Stimulated activated CD4-positive, alpha-beta T cell treated with anti-CD3 and anti-CD28 coated beads, TNF-alpha, amount 100 ng/mL, for 24 hours (primary cell): ENCODE results near the gene BRSK2.
A peak's percentile ranks its signal among the peaks of the same experiment; 100 is the strongest.

ENCODE experiments used
- DNase-seq, 3 experiments: peaks; one replicate each; pipeline ENCODE4 v3.0.0-alpha.2; 2020; ENCODE audit warnings: low read depth in 3 of 3

The BRSK2 gene

DNA sequence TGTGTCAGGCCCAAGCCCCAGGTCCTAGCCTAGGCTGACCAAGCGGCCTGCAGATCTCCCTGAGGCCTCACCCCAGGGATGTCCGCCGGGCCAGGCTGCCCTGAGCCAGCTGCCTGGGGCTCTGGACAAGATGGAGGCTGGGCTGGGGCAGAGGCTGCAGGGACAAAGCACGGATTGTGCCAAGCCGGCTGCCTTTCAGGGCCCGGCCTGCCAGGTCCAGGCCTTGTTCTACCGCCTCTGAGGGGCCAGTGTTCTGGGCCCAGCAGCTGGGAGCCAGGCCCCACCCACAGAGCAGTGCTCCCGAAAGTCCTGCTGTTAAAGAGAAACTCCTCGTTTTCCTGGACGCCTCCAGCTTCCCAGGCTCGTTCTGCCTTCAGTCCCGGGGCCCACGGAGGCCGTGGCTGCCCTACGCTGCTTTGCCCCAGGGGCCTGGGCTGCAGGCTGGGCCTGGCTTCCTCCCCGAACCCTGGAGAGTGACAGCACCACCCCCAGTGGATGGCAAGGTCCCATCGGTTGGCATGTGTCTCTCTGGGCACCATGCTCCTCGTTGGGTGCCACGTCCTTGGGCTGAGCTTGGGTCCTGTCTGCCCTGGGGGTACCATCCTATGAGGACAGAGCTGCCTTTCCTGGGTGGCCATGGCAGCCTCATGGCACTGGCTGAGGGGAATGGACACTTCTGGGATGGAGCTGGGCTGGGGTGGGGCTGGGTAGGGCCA, 7.6 kb downstream of the BRSK2 start:
- no peak for DNase-seq

DNA sequence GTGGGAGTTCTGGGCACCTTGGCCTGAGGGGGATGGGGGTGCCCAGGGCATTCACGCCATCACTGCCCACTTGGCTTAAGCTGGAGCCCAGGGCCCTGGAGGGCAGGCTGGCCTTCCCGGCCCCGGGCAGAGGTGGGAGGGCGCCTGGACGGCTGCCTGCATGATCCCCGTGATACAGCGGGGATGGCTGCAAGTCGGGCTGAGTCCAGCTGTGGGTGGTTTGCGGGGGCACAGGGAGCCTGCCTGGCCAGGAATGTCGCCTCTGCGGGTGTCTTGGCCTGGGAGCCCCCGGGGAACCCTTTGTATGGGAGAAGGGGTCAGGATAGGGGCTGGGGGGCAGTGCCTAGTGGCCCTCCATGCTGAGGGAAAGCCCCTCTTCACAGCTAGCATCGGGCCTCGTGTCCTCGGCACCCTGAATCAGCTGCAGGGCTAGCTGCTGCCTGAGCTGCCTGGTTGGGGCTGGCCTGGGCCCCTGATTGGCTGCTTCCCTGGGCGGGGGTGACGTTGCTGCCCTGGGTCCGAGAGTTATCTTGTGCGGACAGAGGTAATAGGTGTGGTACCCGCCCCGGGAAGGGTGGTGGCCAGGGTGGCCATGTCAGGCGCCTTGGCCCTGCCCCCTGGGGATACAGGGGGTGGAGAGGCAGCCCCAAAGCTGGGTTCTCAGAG, 8.3 kb downstream of the BRSK2 start:
- DNase-seq, result no peak

DNA sequence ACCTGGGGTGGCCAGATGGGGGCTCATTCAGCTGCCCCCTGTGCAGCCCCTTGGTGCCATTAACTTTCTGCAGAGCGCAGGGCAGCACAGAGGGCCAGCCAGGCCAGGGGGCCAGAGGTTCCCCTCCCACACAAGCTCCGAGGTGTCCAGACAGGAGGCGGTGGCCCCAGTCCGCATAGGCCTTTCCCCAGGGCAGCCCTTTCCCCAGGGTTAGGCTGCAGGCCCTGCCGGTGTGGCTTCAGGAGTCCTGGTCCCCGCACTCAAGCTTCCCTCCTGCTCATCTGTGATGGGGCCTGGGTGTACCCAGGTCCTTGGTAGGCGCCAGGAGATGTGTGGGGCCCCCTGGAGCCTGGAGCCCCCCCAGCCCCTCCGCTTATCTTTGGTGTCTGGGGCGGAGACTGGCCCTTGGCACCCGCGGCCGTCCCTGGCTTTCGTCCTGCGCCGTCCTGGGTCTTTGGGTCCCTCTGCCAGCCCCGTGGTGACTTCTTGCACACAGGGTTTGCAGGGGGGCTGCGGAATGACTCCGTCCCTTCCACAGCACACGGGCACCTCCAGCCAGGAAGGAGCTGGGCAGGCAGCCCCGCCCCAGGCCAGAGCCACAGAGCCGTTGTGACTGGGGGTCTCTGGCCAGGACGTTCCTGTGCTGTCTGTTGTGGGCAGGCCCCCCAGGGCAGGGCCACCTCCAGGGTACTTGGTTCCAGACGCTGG, 8.9 kb downstream of the BRSK2 start:
- no peak for DNase-seq

DNA sequence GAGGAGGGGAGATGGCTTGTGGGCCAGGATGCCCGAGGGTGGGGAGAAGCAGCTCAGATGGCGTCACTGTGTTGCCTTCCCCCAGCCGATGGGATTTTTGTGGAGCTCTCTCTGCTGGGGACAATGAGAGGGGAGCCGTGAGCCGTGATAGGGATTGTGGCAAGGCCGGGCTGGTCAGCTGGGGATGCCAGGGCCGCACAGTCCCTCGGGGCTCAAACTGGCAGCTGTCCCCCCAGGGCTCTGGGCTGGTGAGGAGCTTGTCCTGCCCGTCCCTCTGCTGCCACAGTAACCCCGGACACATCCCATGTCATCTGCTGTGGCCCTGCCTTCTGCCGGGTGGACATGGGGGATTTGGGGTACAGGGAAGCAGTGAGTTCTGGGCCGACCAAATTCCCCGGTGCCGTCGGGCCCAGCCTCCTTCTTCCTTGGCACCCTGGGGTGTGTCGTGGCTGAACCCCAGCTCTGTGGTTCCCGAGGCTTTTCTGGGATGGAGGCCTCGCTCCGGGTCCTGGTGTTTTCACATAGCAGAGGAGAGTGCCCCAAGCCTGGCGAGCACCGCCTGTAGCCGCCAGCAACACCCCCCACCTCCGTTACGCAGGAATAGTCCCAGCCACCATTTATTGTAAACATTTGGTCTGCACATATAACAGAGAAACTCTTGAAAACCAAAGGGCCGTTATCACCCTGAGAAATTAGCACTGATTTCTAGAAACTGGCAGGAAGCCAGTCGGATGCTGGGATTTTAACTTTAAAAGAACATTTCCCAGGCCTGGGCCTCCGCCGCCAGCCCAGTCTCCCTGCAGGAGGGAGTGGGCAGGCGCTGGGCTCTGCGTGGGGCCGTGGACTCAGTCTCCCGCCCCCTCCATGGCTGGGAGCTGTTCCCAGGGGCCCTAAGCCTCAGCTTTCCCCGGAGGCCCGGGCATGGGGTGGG, 9.9 kb downstream of the BRSK2 start:
- no peak for DNase-seq

DNA sequence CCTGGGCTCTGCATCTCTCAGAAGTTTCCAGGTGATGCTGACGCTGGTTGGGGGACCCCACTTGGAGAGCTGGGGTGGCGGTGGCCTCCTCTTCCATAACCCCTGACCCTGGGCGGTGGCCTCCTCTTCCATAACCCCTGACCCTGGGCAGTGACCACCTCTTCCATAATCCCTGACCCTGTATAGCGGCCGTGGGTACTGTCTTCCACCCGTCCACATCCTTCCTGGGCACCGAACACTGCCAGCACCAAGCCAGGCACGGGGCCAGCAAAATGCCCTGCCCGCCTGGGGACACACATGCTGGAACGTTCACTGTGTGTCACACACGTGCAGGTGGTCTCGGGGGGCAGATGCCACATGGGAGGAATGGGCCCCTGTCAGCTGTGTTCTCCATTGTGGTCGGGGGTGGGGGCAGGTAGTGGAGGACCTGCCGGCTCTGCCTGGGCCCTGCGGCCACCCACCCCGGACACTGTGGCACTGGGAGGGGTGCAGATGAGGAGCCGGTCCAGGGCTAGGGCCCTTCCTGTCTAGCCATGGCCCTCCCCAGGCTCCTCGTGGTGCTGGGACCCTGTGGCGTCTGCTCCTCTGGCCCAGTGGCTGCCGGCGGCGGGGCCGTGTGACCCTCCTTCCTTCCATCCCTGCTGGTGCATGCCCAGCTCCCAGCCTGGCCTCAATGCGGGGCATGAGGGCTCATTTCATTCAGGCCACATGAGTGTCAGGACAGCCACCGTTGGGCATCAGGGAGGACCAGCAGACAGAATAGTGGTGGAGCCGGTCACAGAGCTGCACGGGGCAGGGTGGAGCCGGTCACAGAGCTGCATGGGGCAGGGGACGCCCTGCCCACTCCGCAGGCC, 10.8 kb downstream of the BRSK2 start:
- DNase-seq, result no peak

DNA sequence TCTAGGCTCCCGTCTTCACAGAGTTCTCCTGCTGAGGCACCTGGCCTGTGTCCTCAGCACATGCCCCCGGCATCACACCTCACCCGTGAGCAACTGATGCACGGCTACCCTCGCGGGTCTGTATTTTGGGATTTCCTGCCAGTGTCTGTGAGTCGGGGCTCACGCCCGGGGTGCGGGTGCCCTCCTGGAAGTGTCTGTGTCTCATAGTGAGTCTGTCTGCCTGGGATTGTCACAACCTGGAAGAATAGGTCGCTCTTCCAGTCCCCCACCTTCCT, 11.4 kb downstream of the BRSK2 start:
- DNase-seq, result no peak

DNA sequence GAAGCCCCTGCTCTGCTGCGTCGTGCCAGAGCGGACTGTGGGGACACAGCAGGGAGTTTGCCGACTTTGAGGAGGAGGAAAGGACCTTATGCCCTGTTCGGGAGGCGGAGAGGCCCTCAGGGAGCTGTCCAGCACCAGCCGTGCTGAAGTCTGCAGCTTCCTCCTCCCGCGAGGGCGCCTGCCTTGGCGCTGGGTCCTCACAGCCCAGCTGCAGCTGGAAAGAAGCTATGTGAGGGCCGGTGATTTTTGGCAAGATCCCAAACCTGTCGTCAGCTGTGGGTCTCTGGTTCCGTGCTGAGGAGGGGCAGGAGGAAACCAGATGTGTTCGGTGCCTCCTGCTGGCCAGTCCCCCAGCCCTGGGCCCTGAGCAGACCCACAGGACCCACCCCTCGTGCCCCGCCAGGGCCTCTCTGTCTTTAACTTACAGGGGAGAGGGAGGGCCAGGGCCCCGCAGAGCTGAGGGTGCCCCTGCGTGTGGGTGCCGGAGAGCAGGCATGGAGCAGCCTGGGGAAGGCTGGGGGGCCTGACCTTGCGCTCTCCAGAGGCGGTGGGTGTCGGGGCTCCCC, 12.0 kb downstream of the BRSK2 start:
- peak in 1 of 3 experiments; percentile 37 for DNase-seq

DNA sequence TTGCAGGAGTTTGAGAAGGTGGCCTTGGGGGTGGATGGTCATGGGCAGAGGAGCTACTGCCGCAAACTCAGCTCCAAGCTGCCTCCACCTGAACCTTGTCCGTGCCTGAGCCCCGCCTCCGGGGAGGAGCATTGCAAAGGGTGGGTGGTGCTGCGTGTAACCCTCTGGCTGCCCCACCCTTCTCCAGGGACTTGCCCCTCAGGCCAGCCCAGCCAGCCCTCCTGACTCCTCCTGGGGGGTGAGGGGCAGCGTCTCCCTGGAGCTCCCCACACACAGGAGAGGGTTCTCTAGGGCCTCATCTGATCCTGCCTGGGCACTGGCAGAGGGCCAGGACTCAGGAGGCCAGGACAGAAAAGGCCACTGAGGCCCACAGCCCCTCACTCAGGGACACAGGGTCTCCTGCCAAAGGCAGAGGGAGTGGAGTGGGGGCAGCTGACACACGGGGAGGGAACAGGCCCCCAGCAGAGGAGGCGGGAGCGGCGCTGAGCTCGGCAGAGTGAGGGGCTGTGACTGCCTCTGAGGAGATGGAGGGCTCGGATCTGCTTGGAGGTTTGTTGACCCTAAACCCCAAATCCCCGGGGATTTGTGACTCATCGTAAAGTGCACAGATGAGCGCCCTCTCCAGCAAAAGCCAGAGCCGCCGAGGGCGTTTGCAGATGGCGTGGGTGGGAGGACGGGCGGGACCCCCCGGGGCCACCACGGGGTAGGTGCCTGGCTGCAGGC, 12.8 kb downstream of the BRSK2 start:
- DNase-seq, result no peak

DNA sequence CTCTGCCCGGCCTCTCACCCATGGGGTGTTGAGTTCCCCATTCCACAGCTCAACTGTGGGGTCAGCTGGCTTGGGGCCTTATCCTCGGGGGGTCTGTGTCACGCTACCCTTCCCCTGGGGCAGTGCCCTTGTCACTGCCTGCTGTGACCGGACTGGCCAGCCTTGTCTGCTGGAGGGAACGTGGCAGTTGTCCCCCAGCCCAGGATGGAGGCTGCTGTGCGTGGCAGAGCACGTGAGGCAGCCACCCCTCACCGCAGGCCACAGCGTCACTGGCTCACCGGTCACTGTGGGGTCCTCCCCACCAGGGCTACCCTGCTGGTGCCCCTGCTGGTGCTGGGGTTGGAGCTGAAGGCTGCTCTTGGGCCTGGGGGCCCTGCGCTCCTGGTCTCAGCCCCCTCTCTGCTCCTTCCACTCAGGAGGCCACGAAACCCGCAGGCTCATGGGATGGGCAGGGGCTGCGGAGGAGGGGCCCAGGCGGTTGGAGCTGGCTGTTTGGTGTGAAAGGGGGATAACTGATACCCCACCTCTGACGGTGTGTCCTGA, 13.4 kb downstream of the BRSK2 start:
- DNase-seq, result no peak

DNA sequence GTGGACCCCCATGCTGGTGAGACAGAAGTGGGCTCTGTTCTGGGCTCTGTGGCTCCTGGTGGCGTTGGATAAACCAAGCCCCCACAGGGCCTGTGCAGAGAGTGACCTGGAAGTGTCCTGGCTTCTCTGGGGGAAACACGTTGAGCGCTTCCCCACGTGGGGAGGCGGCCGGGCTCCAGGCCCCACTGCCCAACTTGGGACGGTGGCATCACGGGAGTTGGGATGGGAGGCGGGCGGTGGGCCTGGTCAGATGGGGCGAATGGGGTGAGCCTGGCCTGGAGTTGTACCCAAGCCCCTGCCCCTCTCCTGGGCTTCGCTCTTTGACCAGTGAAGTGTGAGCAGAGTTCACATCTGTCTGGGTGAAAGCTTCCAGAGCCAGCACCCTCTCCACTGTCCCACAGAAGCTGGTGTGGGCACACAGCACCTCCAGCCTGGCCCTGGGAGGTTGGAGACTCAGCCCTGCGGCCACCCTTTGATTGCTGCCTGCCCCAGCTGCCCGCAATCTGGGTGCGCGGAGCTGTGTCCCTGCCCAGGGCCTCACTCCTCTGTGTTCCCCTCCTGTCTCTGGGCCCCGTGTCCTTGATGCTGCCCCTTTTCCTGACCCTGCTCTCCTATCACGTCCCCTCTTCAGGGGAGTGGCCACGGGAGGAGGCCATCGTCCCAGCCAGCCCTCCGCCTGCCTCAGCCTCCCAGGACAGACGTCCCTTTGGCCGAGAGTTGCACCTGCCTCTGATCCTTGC, 14.2 kb downstream of the BRSK2 start:
- DNase-seq, result no peak

DNA sequence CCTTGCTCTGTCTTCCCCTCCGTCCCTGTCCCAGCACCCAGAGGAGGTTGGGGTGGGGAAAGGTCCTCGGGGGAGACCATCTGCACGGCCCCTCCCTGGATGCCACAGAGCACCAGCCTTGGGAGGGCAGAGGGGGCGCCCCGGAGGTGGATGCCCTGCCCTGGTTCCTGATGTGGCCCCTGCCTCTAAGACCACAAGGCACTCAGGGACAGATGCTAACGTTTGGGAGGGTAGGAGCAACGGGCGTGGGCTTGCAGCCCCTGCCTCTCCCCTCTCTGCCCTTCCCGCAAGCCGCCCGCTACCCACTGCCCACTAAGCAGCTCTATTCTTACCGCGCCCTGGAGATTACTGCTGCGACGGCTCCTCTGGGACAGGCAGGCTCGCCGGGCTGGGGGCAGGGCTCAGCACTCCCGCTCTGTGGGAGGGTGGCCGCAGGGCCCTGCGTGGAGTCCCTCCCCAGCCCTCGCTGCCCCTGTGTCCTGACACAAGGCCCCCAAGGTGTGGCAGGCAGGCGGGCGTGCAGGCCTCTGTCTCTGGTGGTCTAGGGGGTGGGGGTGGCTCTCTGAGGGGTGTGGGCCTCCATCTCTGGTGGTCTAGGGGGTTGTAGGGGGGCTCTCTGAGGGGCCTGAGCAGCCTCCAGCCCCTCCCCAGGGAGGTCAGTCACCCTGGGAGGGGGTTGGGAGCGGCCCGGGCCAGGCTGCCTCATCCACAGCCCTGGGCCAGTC, 14.9 kb downstream of the BRSK2 start:
- DNase-seq, result no peak

DNA sequence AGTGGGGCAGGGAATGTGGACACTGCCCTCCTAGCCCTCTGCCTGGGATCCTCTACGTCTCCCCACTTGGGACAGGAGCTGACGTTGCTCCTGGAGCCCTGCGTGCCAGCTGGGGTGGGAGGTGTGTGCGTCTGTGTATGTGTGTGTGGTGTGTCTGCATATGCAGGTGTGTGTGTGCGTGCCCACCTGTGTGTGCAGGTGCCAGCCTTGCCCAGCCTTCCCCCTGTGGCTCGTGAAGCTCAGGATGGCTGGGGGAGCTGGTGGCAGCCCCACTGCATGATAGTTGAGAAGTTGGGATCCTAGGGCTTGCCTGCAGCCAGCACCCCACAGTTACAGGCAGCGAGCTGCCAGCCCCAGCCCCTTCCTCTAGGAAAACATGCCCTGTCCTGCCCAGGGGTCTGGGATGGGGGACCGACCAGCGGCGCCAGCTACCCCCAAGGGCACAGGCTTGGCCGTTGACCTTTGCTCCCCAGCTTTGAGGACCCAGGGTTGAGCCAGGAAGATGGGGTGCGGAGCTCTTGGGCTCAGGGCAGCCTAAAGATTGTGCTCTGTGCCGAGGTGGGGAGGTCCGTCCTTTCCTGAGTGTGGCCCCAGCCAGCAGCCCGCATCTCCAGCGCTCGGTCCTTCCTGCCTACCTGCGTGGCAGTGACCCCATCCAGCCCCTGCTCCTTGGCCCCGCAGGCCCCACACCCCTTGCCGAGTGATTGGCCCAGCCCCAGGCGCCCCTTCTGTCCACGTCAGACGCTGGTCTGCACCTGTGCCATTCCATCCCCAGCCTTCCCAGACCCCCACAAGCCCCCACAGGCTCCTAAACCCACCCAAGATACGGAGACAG, 15.7 kb downstream of the BRSK2 start:
- no peak for DNase-seq

DNA sequence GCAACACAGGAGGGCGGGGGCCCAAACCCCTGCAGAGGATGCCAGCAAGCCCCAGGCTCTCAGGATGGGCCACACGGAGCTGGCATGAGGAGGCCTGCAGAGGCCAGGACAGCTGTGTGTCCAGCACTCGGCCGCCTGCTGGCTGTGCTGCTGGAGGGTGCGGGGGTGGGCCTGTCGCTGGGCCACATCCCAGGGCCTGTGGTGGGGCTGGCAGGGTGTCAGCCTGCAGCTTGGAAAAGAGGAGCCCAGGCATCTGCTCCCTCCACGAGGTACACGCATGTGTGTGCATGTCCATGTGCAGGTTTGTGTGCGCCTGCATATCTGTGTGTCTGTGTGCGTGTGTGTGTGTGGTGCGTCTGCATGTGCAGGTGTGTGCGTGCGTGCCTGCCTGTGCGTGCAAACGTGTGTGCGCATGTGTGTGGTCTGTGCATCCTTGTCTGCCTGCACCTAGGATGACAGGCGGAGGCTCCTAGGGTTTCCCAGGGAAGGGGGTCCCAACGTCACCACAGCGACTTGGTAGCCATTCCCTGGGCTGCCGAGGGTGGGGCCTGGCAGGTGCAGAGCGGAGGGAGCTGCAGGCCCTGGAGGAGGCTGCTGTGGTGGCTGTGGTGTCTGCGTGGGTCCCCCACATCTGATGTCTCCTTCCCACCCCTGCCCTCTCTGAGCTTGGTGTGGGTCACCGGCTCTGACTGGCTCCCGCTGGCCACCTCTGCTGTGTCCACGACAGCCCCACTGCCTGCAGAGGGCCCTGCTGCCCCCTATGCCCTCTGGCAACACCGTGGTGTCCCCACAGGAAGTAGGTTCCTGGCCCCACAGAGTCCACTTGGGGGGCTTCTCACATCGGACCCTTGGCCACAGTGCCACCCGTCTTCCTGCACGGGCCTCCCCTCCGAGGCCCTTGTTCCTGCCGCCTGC, 17.1 kb downstream of the BRSK2 start:
- no peak for DNase-seq

DNA sequence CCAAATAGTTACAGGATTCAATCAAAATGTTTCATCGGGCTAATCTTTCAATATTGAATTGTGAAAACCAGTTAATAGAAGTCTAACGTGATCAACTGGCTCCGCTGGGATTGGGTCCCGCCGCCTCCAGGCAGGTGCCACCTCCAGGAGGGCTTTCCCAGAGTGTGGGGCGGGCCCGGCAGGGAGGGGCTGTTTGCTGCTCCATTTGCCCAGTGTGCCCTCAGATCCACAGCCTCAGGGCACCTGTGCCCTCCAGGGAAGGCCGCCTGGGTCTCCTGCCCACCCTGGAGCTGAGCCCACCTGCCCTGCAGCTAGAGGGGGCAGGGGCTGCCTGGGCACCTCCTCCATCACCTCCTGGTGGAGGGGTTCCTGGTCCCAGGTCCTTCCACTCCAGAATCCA, 17.9 kb downstream of the BRSK2 start:
- DNase-seq, result no peak

DNA sequence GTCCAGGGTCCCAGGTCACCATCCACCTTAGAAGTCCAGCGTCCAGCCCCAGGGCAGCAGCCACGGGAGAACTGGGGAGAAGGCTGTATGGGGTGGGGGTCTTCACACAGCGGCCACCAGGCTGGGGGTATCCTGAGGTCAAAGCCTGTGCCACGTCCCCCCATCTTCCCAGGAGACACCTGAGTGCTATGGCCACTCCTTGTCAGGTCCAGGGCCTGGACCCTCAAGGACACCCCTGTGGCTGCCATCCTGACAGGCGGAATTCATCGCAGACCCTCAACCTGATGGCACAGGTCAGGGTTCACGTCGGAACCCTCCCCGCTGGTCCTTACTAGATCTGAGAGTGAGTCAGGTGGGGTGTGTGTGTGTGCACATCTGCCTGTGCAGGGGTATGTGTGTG, 18.6 kb downstream of the BRSK2 start:
- no peak for DNase-seq

DNA sequence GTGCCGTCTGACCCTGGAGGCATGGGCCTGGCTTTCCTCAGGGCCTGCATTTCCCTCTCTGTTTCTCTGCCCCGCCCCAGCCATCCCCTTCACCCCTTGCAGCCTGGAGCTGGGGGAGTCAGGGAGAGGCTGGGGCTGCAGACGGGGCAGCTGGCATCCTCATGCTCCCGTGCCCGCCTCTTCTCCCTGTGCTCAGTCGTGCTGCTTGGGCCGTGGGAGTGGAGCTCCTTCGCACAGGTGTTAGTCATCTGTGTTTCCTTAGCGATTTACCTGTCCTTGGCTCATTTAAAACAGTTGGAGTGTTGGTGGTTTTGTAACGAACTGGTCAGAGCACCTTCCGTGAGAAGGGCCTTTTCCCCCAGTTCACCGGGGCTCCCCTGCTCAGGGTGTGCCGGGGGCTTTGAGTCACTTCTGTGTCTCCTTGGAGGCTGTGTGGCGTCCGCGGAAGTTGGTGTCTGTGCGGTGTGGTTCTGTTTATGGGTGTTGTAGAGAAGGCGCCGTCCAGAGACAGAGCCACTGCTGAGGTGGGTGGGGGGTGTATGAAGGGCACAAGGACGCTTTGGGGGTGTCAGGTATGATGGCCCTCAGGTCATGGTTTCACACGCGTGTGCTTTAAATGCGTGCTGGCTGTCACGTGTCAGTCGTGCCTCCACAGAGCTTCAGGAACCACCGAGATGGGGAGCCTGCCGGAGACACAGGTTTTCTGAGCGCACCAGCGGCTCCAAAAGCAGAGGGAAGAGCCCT, 19.5 kb downstream of the BRSK2 start:
- no peak for DNase-seq
